ENCODE data around the gene ABCF1.
A peak's percentile ranks its signal among the peaks of the same experiment; 100 is the strongest.
"Not testable (repeated sequence)": the region's sequence is repeated elsewhere in the genome, so short reads cannot be mapped to it uniquely, and the experiment has no call there.

ABCF1 gene

GRCh38 chr6:30571075-30571761 lies at the start of gene ABCF1:
TSS of gene ABCF1 (plus strand) at chr6:30571442. CDS start at chr6:30571488, 46 bp downstream.
- peak; percentile 100 for DNase-seq

GRCh38 chr6:30521952-30522351 lies 49.3 kb upstream of the ABCF1 start:
- DNase-seq = not testable (repeated sequence)

- DNase-seq = not testable (repeated sequence)
Measured at GRCh38 chr6:30526444-30526843, 44.8 kb upstream of the ABCF1 start.

- DNase-seq = peak; percentile 57
Measured at GRCh38 chr6:30529349-30529875, 41.8 kb upstream of the ABCF1 start.

GRCh38 chr6:30530014-30530413 lies 41.2 kb upstream of the ABCF1 start:
- no peak for DNase-seq

GRCh38 chr6:30533460-30534294 lies 37.6 kb upstream of the ABCF1 start:
- no peak for DNase-seq

- no peak for DNase-seq
Measured at GRCh38 chr6:30537931-30538330, 33.3 kb upstream of the ABCF1 start.

GRCh38 chr6:30541515-30542403 lies 29.5 kb upstream of the ABCF1 start:
- peak; percentile 76 for DNase-seq

- DNase-seq = no peak
Measured at GRCh38 chr6:30542404-30542725, 28.9 kb upstream of the ABCF1 start.

- no peak for DNase-seq
Measured at GRCh38 chr6:30542915-30543314, 28.3 kb upstream of the ABCF1 start.

GRCh38 chr6:30543821-30544220 lies 27.4 kb upstream of the ABCF1 start:
- no peak for DNase-seq

GRCh38 chr6:30544666-30545272 lies 26.5 kb upstream of the ABCF1 start:
- no peak for DNase-seq

- no peak for DNase-seq
Measured at GRCh38 chr6:30547454-30547853, 23.8 kb upstream of the ABCF1 start.

- no peak for DNase-seq
Measured at GRCh38 chr6:30548375-30548774, 22.9 kb upstream of the ABCF1 start.

- no peak for DNase-seq
Measured at GRCh38 chr6:30554404-30554803, 16.8 kb upstream of the ABCF1 start.

- DNase-seq = peak; percentile 19
Measured at GRCh38 chr6:30554962-30555815, 16.1 kb upstream of the ABCF1 start.

GRCh38 chr6:30555816-30556065 lies 15.5 kb upstream of the ABCF1 start:
- DNase-seq = no peak

GRCh38 chr6:30556066-30556905 lies 15.0 kb upstream of the ABCF1 start, which contains the start of gene GNL1:
TSS of gene GNL1 (minus strand) at chr6:30556489. CDS start at chr6:30556203, 286 bp downstream.
- DNase-seq = peak; percentile 99

- DNase-seq = peak; percentile 90
Measured at GRCh38 chr6:30556906-30557682, 14.1 kb upstream of the ABCF1 start, which contains the start of gene PRR3. TSS of gene PRR3 (plus strand) at chr6:30557295. CDS start at chr6:30557345, 50 bp downstream.

GRCh38 chr6:30557683-30557981 lies 13.6 kb upstream of the ABCF1 start:
- DNase-seq = no peak

All from activated naive CD4-positive, alpha-beta T cell treated with anti-CD3 and anti-CD28 coated beads, Interleukin-2, amount 50 U/mL, for 16 hours (primary cell).